ENCODE results near the gene OXA1L. TPM values are rescaled to one million over a fixed set of nuclear protein-coding genes. Genes with fewer than 3 reads are reported as not detected.
A peak's percentile ranks its signal among the peaks of the same experiment; 100 is the strongest.

OXA1L gene
- total and polyA plus RNA-seq, 2 of the 13 experiments (the other 11 are each of a cell fraction or from before 2014, with no cell fraction given), result 230 to 589 TPM

DNA sequence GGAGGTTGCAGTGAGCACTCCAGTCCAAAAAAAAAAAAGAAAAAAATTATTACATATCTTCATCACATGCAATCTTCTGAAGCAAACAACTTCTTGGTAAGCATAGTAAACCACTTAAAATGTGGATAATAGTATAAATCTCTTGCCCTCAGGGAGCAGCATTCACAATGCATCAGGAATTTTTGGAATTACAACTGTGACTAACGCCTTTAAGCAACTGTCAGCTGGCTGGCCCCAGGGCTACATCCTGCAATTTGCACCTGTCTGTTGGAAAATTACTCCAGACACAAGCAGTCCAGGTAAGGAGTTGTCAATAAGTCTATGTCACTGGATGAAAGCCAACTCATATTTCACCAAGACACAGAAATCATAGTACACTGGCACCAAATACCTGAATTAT is 54.2 kb downstream of the OXA1L start (continued):
- TF ChIP-seq, protein P1, sequence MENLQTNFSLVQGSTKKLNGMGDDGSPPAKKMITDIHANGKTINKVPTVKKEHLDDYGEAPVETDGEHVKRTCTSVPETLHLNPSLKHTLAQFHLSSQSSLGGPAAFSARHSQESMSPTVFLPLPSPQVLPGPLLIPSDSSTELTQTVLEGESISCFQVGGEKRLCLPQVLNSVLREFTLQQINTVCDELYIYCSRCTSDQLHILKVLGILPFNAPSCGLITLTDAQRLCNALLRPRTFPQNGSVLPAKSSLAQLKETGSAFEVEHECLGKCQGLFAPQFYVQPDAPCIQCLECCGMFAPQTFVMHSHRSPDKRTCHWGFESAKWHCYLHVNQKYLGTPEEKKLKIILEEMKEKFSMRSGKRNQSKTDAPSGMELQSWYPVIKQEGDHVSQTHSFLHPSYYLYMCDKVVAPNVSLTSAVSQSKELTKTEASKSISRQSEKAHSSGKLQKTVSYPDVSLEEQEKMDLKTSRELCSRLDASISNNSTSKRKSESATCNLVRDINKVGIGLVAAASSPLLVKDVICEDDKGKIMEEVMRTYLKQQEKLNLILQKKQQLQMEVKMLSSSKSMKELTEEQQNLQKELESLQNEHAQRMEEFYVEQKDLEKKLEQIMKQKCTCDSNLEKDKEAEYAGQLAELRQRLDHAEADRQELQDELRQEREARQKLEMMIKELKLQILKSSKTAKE (CRISPR knock-in tag; IDR thresholded peaks at IDR 0.05; ENCODE audit: borderline replicate concordance), result no peak
- TF ChIP-seq SPEN (CRISPR knock-in tag; IDR thresholded peaks at IDR 0.05; ENCODE audit: low read depth) (no peak), ZNF749 (CRISPR knock-in tag; IDR thresholded peaks at IDR 0.05; ENCODE audit: borderline replicate concordance) (no peak), ZNF790 (CRISPR knock-in tag; IDR thresholded peaks at IDR 0.05; ENCODE audit: borderline replicate concordance) (no peak), ZNF788 (CRISPR knock-in tag; IDR thresholded peaks at IDR 0.05; ENCODE audit: borderline replicate concordance) (no peak), IRF2 (CRISPR knock-in tag; IDR thresholded peaks at IDR 0.05) (no peak), U2AF1 (optimal IDR thresholded peaks at IDR 0.05; ENCODE audit: low read depth, low read length) (no peak), ZNF251 (CRISPR knock-in tag; IDR thresholded peaks at IDR 0.05) (no peak), CHCHD3 (CRISPR knock-in tag; IDR thresholded peaks at IDR 0.05) (no peak), NCOA2 (CRISPR knock-in tag; IDR thresholded peaks at IDR 0.05) (no peak), ZNF530 (CRISPR knock-in tag; IDR thresholded peaks at IDR 0.05; ENCODE audit: low read depth) (no peak), SAFB2 (CRISPR knock-in tag; IDR thresholded peaks at IDR 0.05; ENCODE audit: borderline replicate concordance, low read depth) (no peak)
- TF ChIP-seq, protein P2, sequence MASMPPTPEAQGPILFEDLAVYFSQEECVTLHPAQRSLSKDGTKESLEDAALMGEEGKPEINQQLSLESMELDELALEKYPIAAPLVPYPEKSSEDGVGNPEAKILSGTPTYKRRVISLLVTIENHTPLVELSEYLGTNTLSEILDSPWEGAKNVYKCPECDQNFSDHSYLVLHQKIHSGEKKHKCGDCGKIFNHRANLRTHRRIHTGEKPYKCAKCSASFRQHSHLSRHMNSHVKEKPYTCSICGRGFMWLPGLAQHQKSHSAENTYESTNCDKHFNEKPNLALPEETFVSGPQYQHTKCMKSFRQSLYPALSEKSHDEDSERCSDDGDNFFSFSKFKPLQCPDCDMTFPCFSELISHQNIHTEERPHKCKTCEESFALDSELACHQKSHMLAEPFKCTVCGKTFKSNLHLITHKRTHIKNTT (CRISPR knock-in tag; IDR thresholded peaks at IDR 0.05), result no peak
- TF ChIP-seq, protein P3, sequence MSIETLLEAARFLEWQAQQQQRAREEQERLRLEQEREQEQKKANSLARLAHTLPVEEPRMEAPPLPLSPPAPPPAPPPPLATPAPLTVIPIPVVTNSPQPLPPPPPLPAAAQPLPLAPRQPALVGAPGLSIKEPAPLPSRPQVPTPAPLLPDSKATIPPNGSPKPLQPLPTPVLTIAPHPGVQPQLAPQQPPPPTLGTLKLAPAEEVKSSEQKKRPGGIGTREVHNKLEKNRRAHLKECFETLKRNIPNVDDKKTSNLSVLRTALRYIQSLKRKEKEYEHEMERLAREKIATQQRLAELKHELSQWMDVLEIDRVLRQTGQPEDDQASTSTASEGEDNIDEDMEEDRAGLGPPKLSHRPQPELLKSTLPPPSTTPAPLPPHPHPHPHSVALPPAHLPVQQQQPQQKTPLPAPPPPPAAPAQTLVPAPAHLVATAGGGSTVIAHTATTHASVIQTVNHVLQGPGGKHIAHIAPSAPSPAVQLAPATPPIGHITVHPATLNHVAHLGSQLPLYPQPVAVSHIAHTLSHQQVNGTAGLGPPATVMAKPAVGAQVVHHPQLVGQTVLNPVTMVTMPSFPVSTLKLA (IDR thresholded peaks at IDR 0.05), result no peak
- TF ChIP-seq, protein P4, sequence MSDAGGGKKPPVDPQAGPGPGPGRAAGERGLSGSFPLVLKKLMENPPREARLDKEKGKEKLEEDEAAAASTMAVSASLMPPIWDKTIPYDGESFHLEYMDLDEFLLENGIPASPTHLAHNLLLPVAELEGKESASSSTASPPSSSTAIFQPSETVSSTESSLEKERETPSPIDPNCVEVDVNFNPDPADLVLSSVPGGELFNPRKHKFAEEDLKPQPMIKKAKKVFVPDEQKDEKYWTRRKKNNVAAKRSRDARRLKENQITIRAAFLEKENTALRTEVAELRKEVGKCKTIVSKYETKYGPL (CRISPR knock-in tag; IDR thresholded peaks at IDR 0.05), result 0 out of 2 replicates have a peak, but pooled peaks have one; percentile 2
- TF ChIP-seq, protein P5, sequence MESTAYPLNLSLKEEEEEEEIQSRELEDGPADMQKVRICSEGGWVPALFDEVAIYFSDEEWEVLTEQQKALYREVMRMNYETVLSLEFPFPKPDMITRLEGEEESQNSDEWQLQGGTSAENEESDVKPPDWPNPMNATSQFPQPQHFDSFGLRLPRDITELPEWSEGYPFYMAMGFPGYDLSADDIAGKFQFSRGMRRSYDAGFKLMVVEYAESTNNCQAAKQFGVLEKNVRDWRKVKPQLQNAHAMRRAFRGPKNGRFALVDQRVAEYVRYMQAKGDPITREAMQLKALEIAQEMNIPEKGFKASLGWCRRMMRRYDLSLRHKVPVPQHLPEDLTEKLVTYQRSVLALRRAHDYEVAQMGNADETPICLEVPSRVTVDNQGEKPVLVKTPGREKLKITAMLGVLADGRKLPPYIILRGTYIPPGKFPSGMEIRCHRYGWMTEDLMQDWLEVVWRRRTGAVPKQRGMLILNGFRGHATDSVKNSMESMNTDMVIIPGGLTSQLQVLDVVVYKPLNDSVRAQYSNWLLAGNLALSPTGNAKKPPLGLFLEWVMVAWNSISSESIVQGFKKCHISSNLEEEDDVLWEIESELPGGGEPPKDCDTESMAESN (CRISPR knock-in tag; conservative IDR thresholded peaks at IDR 0.05), result no peak
- TF ChIP-seq, protein P6, sequence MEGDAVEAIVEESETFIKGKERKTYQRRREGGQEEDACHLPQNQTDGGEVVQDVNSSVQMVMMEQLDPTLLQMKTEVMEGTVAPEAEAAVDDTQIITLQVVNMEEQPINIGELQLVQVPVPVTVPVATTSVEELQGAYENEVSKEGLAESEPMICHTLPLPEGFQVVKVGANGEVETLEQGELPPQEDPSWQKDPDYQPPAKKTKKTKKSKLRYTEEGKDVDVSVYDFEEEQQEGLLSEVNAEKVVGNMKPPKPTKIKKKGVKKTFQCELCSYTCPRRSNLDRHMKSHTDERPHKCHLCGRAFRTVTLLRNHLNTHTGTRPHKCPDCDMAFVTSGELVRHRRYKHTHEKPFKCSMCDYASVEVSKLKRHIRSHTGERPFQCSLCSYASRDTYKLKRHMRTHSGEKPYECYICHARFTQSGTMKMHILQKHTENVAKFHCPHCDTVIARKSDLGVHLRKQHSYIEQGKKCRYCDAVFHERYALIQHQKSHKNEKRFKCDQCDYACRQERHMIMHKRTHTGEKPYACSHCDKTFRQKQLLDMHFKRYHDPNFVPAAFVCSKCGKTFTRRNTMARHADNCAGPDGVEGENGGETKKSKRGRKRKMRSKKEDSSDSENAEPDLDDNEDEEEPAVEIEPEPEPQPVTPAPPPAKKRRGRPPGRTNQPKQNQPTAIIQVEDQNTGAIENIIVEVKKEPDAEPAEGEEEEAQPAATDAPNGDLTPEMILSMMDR (CRISPR knock-in tag; IDR thresholded peaks at IDR 0.05), result no peak

All from HepG2 (cell line).